SK-N-SH (cell line): Measurements from ENCODE around the gene ZMYM3. TPM values are rescaled to one million over a fixed set of nuclear protein-coding genes. Genes with fewer than 3 reads are reported as not detected.

Experiments
- CTCF ChIA-PET: fragments of 300-600, 350-600 bp; formaldehyde crosslinking; extraction: SDS; loops from one replicate; lab custom pipeline; 2021; lab: Yijun Ruan, JAX
- POLR2A ChIA-PET: fragments of 350-600 bp; sonication (Branson Sonifier 250); formaldehyde crosslinking; extraction: SDS; loops from one replicate; lab custom pipeline; 2020; ENCODE audit warnings: antibody characterized with exemption, inconsistent platforms; lab: Yijun Ruan, JAX
- DNase-seq: peaks from one replicate; pipeline ENCODE4 v3.0.0; 2012
- H2AFZ ChIP-seq: fragments of 200-600 bp; sonication (generic); 2 replicates; pipeline ENCODE4 v1.8.1; 2016; ENCODE audit warnings: antibody characterized with exemption, mild to moderate bottlenecking, low read depth
- H3F3A ChIP-seq: fragments of 200-600 bp; sonication (generic); replicated peaks from 2 replicates; pipeline ENCODE3; 2016; ENCODE audit warnings: antibody characterized with exemption, mild to moderate bottlenecking; ENCODE audit not compliant: insufficient read depth
- H3K27ac ChIP-seq, 2 experiments: fragments of 200-500 bp in 1 of 2; fragments of 200-600 bp in 1 of 2; sonication (Bioruptor generic) in 1 of 2; sonication (generic), shearing (Covaris generic) in 1 of 2; 2 replicates each; pipeline versions ENCODE4 v1.5.1 to v1.6.1; 2014 to 2016; ENCODE audit warnings: low read depth in 2 of 2, inconsistent platforms in 1 of 2, low read length in 1 of 2, mild to moderate bottlenecking in 1 of 2, mixed read lengths in 1 of 2
- H3K27me3 ChIP-seq: fragments of 200-600 bp; sonication (generic), shearing (Covaris generic); 2 replicates; pipeline ENCODE4 v1.6.1; 2016; ENCODE audit warnings: mixed run types; ENCODE audit not compliant: insufficient read depth
- H3K36me3 ChIP-seq, 2 experiments: fragments of 200-500 bp in 1 of 2; fragments of 200-600 bp in 1 of 2; sonication (Bioruptor generic) in 1 of 2; sonication (generic) in 1 of 2; replicated peaks in 1 of 2; 2 replicates each; pipeline versions ENCODE3 to v1.5.1; 2014 to 2016; ENCODE audit warnings: low read length in 1 of 2, mild to moderate bottlenecking in 1 of 2; ENCODE audit not compliant: insufficient read depth in 2 of 2, control insufficient read depth in 1 of 2
- H3K4me1 ChIP-seq, 2 experiments: fragments of 200-500 bp in 1 of 2; fragments of 200-600 bp in 1 of 2; sonication (Bioruptor generic) in 1 of 2; sonication (generic), shearing (Covaris generic) in 1 of 2; 2 replicates each; pipeline versions ENCODE4 v1.5.1 to v1.6.1; 2014 to 2016; ENCODE audit warnings: low read depth in 1 of 2, low read length in 1 of 2, mixed run types in 1 of 2; ENCODE audit not compliant: insufficient read depth in 2 of 2, control insufficient read depth in 1 of 2
- H3K4me2 ChIP-seq: fragments of 200-600 bp; sonication (generic), shearing (Covaris generic); 2 replicates; pipeline ENCODE4 v1.6.1; 2017; ENCODE audit warnings: mixed run types
- H3K4me3 ChIP-seq, 2 experiments: fragments of 200-500 bp in 1 of 2; fragments of 200-600 bp in 1 of 2; sonication (Bioruptor generic) in 1 of 2; sonication (generic), shearing (Covaris generic) in 1 of 2; 2 replicates each; pipeline versions ENCODE4 v1.5.1 to v1.8.1; 2014 to 2016; ENCODE audit warnings: low read depth in 2 of 2, inconsistent platforms in 1 of 2, low read length in 1 of 2, mild to moderate bottlenecking in 1 of 2, mixed read lengths in 1 of 2, moderate library complexity in 1 of 2
- H3K79me2 ChIP-seq: fragments of 200-600 bp; sonication (generic); 2 replicates; pipeline ENCODE4 v1.8.1; 2017; ENCODE audit warnings: mild to moderate bottlenecking; ENCODE audit not compliant: insufficient read depth
- H3K9ac ChIP-seq: fragments of 200-600 bp; sonication (generic); 2 replicates; pipeline ENCODE4 v1.6.1; 2017; ENCODE audit warnings: mixed run types
- H3K9me2 ChIP-seq: fragments of 200-600 bp; sonication (generic); 2 replicates; pipeline ENCODE4 v1.6.1; 2017; ENCODE audit warnings: mixed run types
- H3K9me3 ChIP-seq: fragments of 200-600 bp; sonication (generic); 2 replicates; pipeline ENCODE4 v1.6.1; 2017; ENCODE audit warnings: mixed run types, mild to moderate bottlenecking, moderate library complexity
- H4K20me1 ChIP-seq: fragments of 200-600 bp; sonication (generic); 2 replicates; pipeline ENCODE4 v1.6.1; 2017; ENCODE audit warnings: mild to moderate bottlenecking, mixed run types; ENCODE audit not compliant: insufficient read depth
- CHD2 ChIP-seq: fragments of 150-350 bp; IDR thresholded peaks from 2 replicates; pipeline ENCODE4 v1.6.1; 2018; ENCODE audit warnings: low read length; ENCODE audit not compliant: partially characterized antibody
- ELF1 ChIP-seq: IDR thresholded peaks from 2 replicates; pipeline ENCODE4 v1.4.0; 2012
- FOSL2 ChIP-seq: IDR thresholded peaks from 2 replicates; pipeline ENCODE4 v1.4.0; 2012; ENCODE audit warnings: low read depth, mild to moderate bottlenecking, moderate library complexity, borderline replicate concordance
- FOXJ3 ChIP-seq: sonication (generic); formaldehyde crosslinking; IDR thresholded peaks from 2 replicates; pipeline ENCODE4 v1.5.1; 2020; ENCODE audit warnings: mild to moderate bottlenecking, missing genetic modification reagents
- FOXM1 ChIP-seq: IDR thresholded peaks from 2 replicates; pipeline ENCODE4 v1.4.0; 2012; ENCODE audit warnings: low read depth, mild to moderate bottlenecking
- GATA2 ChIP-seq: sonication (generic); formaldehyde crosslinking; IDR thresholded peaks from 2 replicates; pipeline ENCODE4 v1.5.0; 2020; ENCODE audit warnings: mild to moderate bottlenecking, missing genetic modification reagents
- JUND ChIP-seq: IDR thresholded peaks from 2 replicates; pipeline ENCODE4 v1.4.0; 2012
- NRF1 ChIP-seq: IDR thresholded peaks from 2 replicates; pipeline ENCODE4 v1.6.1; 2012; ENCODE audit warnings: low read depth, mild to moderate bottlenecking, low read length
- POLR2AphosphoS5 ChIP-seq: IDR thresholded peaks from 2 replicates; pipeline ENCODE4 v1.6.1; 2012; ENCODE audit warnings: low read depth, low read length
- SMC3 ChIP-seq: IDR thresholded peaks from 2 replicates; pipeline ENCODE4 v1.6.1; 2012; ENCODE audit warnings: low read depth, low read length, improper control_type of control experiment
- TAF1 ChIP-seq: IDR thresholded peaks from 2 replicates; pipeline ENCODE4 v1.6.1; 2012; ENCODE audit warnings: low read depth, mild to moderate bottlenecking, low read length, moderate library complexity, borderline replicate concordance
- TCF12 ChIP-seq: IDR thresholded peaks from 2 replicates; pipeline ENCODE4 v1.4.0; 2012
- whole genome bisulfite sequencing: methylation state at CpG from one replicate; pipeline ENCODE4 v1.1.6; 2017; ENCODE audit warnings: low lambda C conversion rate; 5-methylcytosine and 5-hydroxymethylcytosine counted together
- polyA plus RNA-seq, 3 experiments: library from polyadenylated mRNA; depleted of rRNA; stranded (reverse); fragments of >200 nt; gene quantifications; 2 replicates each; pipeline ENCODE4 v1.2.3, GENCODE V29; 2012
- TF ChIP-seq, protein P1 (sequence below): IDR thresholded peaks from 2 replicates; pipeline ENCODE4 v1.4.0; 2012; ENCODE audit warnings: low read depth, borderline replicate concordance
- TF ChIP-seq, protein P2 (sequence below): fragments of 150-350 bp; IDR thresholded peaks from 2 replicates; pipeline ENCODE4 v1.6.1; 2017; ENCODE audit warnings: antibody characterized with exemption, low read length, low read depth, borderline replicate concordance
- TF ChIP-seq, protein P3 (sequence below): fragments of 200-600 bp; sonication (generic); IDR thresholded peaks from 2 replicates; pipeline ENCODE4 v1.6.1; 2017; ENCODE audit warnings: antibody characterized with exemption, mild to moderate bottlenecking, moderate library complexity

Gene ZMYM3
- polyA plus RNA-seq, 1 of the 3 experiments (the other 2 are of a cell fraction) = 30.4 TPM

DNA sequence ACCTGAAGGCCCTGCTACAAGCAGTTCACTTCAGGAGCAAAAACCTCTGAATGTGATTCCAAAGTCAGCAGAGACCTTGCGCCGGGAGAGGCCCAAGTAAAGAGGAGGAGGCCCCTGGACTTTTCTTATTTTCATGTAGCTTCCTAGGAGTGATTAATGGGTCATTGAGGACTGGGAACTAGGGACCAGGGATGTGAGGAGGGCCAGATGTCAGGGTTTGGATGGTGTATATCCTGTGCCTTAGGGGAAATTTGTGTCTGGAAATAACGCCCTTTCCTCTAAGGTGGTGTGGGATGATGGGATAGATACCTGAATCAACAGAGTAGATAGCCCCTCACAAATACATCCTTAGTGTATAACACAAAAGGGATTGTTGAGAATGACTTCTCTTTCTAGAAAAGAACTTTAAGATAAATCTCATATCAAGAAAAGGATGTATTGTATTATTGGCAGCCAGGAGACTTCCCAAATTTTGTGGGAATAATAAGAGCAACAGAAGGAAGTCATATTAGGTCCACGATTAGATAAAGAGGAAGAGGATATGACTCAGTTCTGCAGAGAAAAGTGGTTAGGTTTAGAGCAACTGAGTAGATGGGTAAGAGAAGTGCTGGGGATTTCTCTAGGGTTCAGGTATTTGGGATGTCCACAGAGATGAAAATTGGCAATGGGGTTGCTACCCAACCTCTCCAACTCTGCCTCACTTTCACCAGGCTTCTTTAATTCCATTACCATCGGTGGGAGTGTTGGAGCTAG is 48.7 kb upstream of the ZMYM3 start:
- no peak for DNase-seq
- Histone ChIP-seq H3K27ac (peak overlapping the region in 1 of 2 experiments; percentile 29; a peak in 1 of 4 replicates), H4K20me1 (0 out of 2 replicates have a peak, but pooled peaks cover 6% of the 10 kb centered on the region), H3K36me3 (peaks cover 34 to 36% of the 10 kb centered on the region in 2 experiments), H2AFZ (no peak overlapping the region), H3K9me3 (no peaks in the 10 kb centered on the region), H3K9ac (no peak overlapping the region), H3K9me2 (no peaks in the 10 kb centered on the region), H3K27me3 (no peaks in the 10 kb centered on the region), H3K79me2 (no peaks in the 10 kb centered on the region), H3K4me3 (no peak overlapping the region), H3K4me1 (no peaks in the 10 kb centered on the region), H3F3A (peaks cover 47% of the 10 kb centered on the region), H3K4me2 (no peak overlapping the region; the same call in 1 of the 2 replicates)
- 71% methylated on average over 5 of the region's 5 CpGs for WGBS
- TF ChIP-seq NRF1 (no peak), FOXM1 (no peak), GATA2 (CRISPR knock-in tag) (no peak), ELF1 (no peak), SMC3 (no peak), TCF12 (no peak), FOSL2 (no peak), FOXJ3 (CRISPR knock-in tag) (no peak), TAF1 (no peak), CHD2 (no peak), JUND (no peak), POLR2AphosphoS5 (no peak)
- TF ChIP-seq, protein P1, sequence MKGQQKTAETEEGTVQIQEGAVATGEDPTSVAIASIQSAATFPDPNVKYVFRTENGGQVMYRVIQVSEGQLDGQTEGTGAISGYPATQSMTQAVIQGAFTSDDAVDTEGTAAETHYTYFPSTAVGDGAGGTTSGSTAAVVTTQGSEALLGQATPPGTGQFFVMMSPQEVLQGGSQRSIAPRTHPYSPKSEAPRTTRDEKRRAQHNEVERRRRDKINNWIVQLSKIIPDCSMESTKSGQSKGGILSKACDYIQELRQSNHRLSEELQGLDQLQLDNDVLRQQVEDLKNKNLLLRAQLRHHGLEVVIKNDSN = no peak
- TF ChIP-seq, protein P2, sequence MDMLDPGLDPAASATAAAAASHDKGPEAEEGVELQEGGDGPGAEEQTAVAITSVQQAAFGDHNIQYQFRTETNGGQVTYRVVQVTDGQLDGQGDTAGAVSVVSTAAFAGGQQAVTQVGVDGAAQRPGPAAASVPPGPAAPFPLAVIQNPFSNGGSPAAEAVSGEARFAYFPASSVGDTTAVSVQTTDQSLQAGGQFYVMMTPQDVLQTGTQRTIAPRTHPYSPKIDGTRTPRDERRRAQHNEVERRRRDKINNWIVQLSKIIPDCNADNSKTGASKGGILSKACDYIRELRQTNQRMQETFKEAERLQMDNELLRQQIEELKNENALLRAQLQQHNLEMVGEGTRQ = no peak
- TF ChIP-seq, protein P3, sequence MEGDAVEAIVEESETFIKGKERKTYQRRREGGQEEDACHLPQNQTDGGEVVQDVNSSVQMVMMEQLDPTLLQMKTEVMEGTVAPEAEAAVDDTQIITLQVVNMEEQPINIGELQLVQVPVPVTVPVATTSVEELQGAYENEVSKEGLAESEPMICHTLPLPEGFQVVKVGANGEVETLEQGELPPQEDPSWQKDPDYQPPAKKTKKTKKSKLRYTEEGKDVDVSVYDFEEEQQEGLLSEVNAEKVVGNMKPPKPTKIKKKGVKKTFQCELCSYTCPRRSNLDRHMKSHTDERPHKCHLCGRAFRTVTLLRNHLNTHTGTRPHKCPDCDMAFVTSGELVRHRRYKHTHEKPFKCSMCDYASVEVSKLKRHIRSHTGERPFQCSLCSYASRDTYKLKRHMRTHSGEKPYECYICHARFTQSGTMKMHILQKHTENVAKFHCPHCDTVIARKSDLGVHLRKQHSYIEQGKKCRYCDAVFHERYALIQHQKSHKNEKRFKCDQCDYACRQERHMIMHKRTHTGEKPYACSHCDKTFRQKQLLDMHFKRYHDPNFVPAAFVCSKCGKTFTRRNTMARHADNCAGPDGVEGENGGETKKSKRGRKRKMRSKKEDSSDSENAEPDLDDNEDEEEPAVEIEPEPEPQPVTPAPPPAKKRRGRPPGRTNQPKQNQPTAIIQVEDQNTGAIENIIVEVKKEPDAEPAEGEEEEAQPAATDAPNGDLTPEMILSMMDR = no peak
- CTCF ChIA-PET = no interaction called here
- POLR2A ChIA-PET = interaction anchor here (0.6 to 0.8 kb wide), 2 partner anchors 9 to 154 kb away, joined by 3 read pairs; no protein-coding TSS in a partner anchor
